ENCODE measurements around the gene FCRL2.

The FCRL2 gene

GRCh38 chr1:157803851-157804250 is 26.9 kb upstream of the FCRL2 start (continued):
- TF ChIP-seq ZNF521 (tag by site-specific recombination; IDR thresholded peaks at IDR 0.05): no peak
- TF ChIP-seq ZNF596 (tag by site-specific recombination; IDR thresholded peaks at IDR 0.05): no peak
- no peak for TF ChIP-seq ZNF324 (tag by site-specific recombination; IDR thresholded peaks at IDR 0.05)
- TF ChIP-seq PBX3 (CRISPR knock-in tag; IDR thresholded peaks at IDR 0.05): no peak
- TF ChIP-seq ZBTB7A (tag by site-specific recombination; IDR thresholded peaks at IDR 0.05; ENCODE audit: low read depth): no peak

GRCh38 chr1:157799996-157800395 is 23.1 kb upstream of the FCRL2 start:
- Histone ChIP-seq H3K4me3 (ENCODE audit: low read depth, low read length) (no peak overlapping the region), H3K27ac (ENCODE audit: extremely low read depth, low read depth, low read length) (no peak overlapping the region), H3K36me3 (ENCODE audit: control insufficient read depth in 2 of 2, insufficient read depth in 1 of 2, low read length in 2 of 2) (no peaks in the 10 kb centered on the region), H3K9me3 (ENCODE audit: control insufficient read depth, insufficient read depth, low read depth, low read length) (no peaks in the 10 kb centered on the region), H3K4me1 (ENCODE audit: control insufficient read depth, insufficient read depth, low read length) (no peaks in the 10 kb centered on the region)
- POLR2A ChIA-PET: no interaction called here
- TF ChIP-seq ZNF48 (tag by site-specific recombination; IDR thresholded peaks at IDR 0.05) (no peak), ZNF558 (tag by site-specific recombination; IDR thresholded peaks at IDR 0.05) (no peak), ZNF140 (tag by site-specific recombination; IDR thresholded peaks at IDR 0.05) (no peak), KLF16 (tag by site-specific recombination; IDR thresholded peaks at IDR 0.05) (no peak), GFI1B (tag by site-specific recombination; IDR thresholded peaks at IDR 0.05) (no peak), KLF9 (tag by site-specific recombination; IDR thresholded peaks at IDR 0.05; ENCODE audit: low read depth) (no peak), RBAK (tag by site-specific recombination; IDR thresholded peaks at IDR 0.05) (no peak)
- CTCF ChIA-PET: no interaction called here

GRCh38 chr1:157798211-157798610 is 21.3 kb upstream of the FCRL2 start:
- H3K4me3 ChIP-seq (ENCODE audit: low read depth, low read length): no peak overlapping the region
- no peaks in the 10 kb centered on the region for H3K9me3 ChIP-seq (ENCODE audit: control insufficient read depth, insufficient read depth, low read depth, low read length)
- H3K4me1 ChIP-seq (ENCODE audit: control insufficient read depth, insufficient read depth, low read length): no peaks in the 10 kb centered on the region
- H3K36me3 ChIP-seq (ENCODE audit: control insufficient read depth in 2 of 2, insufficient read depth in 1 of 2, low read length in 2 of 2): no peaks in the 10 kb centered on the region
- no peak overlapping the region for H3K27ac ChIP-seq (ENCODE audit: extremely low read depth, low read depth, low read length)
- POLR2A ChIA-PET: no interaction called here
- CTCF ChIA-PET: interaction anchor here (1.2 kb wide), 1 partner anchor 16 kb away, joined by 3 read pairs; no protein-coding TSS in a partner anchor
- no peak for TF ChIP-seq HOXA7 (CRISPR knock-in tag; IDR thresholded peaks at IDR 0.05; ENCODE audit: borderline replicate concordance)
- TF ChIP-seq ZNF433 (tag by site-specific recombination; IDR thresholded peaks at IDR 0.05; ENCODE audit: low read depth): no peak
- no peak for TF ChIP-seq ZNF146 (tag by site-specific recombination; IDR thresholded peaks at IDR 0.05)
- TF ChIP-seq ZNF426 (tag by site-specific recombination; IDR thresholded peaks at IDR 0.05): no peak
- TF ChIP-seq ZNF513 (tag by site-specific recombination; IDR thresholded peaks at IDR 0.05): no peak
- TF ChIP-seq ZNF449 (tag by site-specific recombination; IDR thresholded peaks at IDR 0.05): no peak
- TF ChIP-seq ZNF580 (tag by site-specific recombination; IDR thresholded peaks at IDR 0.05): no peak
- TF ChIP-seq ZNF792 (tag by site-specific recombination; IDR thresholded peaks at IDR 0.05): no peak
- TF ChIP-seq ZNF548 (tag by site-specific recombination; IDR thresholded peaks at IDR 0.05): no peak
- no peak for TF ChIP-seq ZBTB8A (tag by site-specific recombination; IDR thresholded peaks at IDR 0.05)
- TF ChIP-seq ZNF394 (tag by site-specific recombination; IDR thresholded peaks at IDR 0.05; ENCODE audit: borderline replicate concordance): no peak
- no peak for TF ChIP-seq ZNF529 (tag by site-specific recombination; IDR thresholded peaks at IDR 0.05; ENCODE audit: insufficient replicate concordance)
- TF ChIP-seq INSM2 (tag by site-specific recombination; IDR thresholded peaks at IDR 0.05): no peak
- TF ChIP-seq GLIS2 (tag by site-specific recombination; IDR thresholded peaks at IDR 0.05): no peak
- no peak for TF ChIP-seq ZNF530 (tag by site-specific recombination; IDR thresholded peaks at IDR 0.05; ENCODE audit: low read depth)

Measured in HEK293 (cell line).